ENCODE data around the gene SLC22A5. TPM values are rescaled to one million over a fixed set of nuclear protein-coding genes. Genes with fewer than 3 reads are reported as not detected.

Gene SLC22A5
- total RNA-seq, 3 donors from 2014 or later (not counting 1 experiment from before 2014, with no cell fraction given): 1.6 to 5.0 (median 3.9) TPM

DNA sequence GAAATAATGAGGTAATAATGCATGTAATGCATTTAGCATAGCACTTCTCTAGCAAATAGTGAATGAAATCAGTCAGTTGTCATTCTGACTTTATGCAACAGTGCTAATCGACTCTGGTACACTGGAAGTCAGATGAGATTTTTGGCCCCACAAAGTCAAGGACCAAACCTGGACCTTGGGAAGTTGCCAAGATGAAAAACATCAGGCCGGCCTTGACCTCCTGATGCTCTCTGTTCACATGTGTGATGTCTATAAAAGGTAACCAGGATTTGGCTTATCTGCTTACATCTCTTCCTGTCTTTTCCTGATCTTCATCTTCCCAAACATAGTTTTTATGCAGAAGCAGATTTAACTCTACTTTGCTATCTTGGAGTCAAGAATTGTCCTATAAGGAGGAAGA lies 39.5 kb downstream of the SLC22A5 start:
- H3K27ac ChIP-seq (ENCODE audit: low read length): peak overlapping the region; percentile 100
- peak overlapping the region; percentile 98 for H3K4me3 Mint-ChIP-seq
- ATAC-seq (no peak), DNase-seq (no peak)
- WGBS (ENCODE audit: insufficient coverage): 69% methylated on average over 2 of the region's 2 CpGs
- peaks cover 62 to 65% of the 10 kb centered on the region in 2 donors for H3K4me1 Mint-ChIP-seq
- no peaks in the 10 kb centered on the region for H3K9me3 Mint-ChIP-seq
- no peaks in the 10 kb centered on the region for H3K27me3 ChIP-seq (ENCODE audit: control insufficient read depth, insufficient read depth, low read length)
- no peak for TF ChIP-seq CTCF (IDR thresholded peaks at IDR 0.05)
- no peaks in the 10 kb centered on the region for H3K27me3 Mint-ChIP-seq (ENCODE audit: low read depth in 2 of 2)
- no peaks in the 10 kb centered on the region for H3K36me3 ChIP-seq (ENCODE audit: control insufficient read depth, insufficient read depth, low read length)
- intact Hi-C loops (cut with micrococcal nuclease): no loop called here
- H3K4me1 ChIP-seq (ENCODE audit: control insufficient read depth, insufficient read depth, low read length): peaks cover 38% of the 10 kb centered on the region
- H3K27ac Mint-ChIP-seq: peak overlapping the region; percentile 99 to 100
- H3K9me3 ChIP-seq (ENCODE audit: control insufficient read depth, insufficient read depth, low read length): no peaks in the 10 kb centered on the region
- H3K36me3 Mint-ChIP-seq: peaks cover 8% of the 10 kb centered on the region
- H3K4me3 ChIP-seq (ENCODE audit: low read length): no peak overlapping the region

- H3K27ac ChIP-seq (ENCODE audit: low read length): peak overlapping the region; percentile 100
- WGBS (ENCODE audit: insufficient coverage): under 1% methylated on average over 90 of the region's 90 CpGs
- H3K27ac Mint-ChIP-seq: peak overlapping the region; percentile 99 to 100
- H3K4me3 Mint-ChIP-seq: peak overlapping the region; percentile 98
- peak overlapping the region; percentile 97 for H3K4me3 ChIP-seq (ENCODE audit: low read length)
- H3K9me3 ChIP-seq (ENCODE audit: control insufficient read depth, insufficient read depth, low read length): no peaks in the 10 kb centered on the region
- H3K4me1 Mint-ChIP-seq: peaks cover 79 to 82% of the 10 kb centered on the region in 2 donors
- DNase-seq (peak; percentile 85 to 93), ATAC-seq (peak; percentile 70 to 86 (median 85))
- no peaks in the 10 kb centered on the region for H3K9me3 Mint-ChIP-seq
- peaks cover 2% of the 10 kb centered on the region for H3K36me3 ChIP-seq (ENCODE audit: control insufficient read depth, insufficient read depth, low read length)
- H3K27me3 Mint-ChIP-seq (ENCODE audit: low read depth in 2 of 2): no peaks in the 10 kb centered on the region
- H3K36me3 Mint-ChIP-seq: peaks cover 8% of the 10 kb centered on the region
- no peaks in the 10 kb centered on the region for H3K27me3 ChIP-seq (ENCODE audit: control insufficient read depth, insufficient read depth, low read length)
- H3K4me1 ChIP-seq (ENCODE audit: control insufficient read depth, insufficient read depth, low read length): peaks cover 46% of the 10 kb centered on the region
- TF ChIP-seq CTCF (IDR thresholded peaks at IDR 0.05): peak; percentile 68
- intact Hi-C loops (cut with micrococcal nuclease): loop anchor here (1.0 to 2.0 kb wide), 2 partner anchors 9 to 16 kb away; no protein-coding TSS in a partner anchor
Measured at GRCh38 chr5:132410451-132411303, 41.2 kb downstream of the SLC22A5 start.

- DNase-seq (peak in 1 of 2 donors; percentile 53), ATAC-seq (peak in 2 of 3 donors; percentile 11 to 29)
- H3K4me3 Mint-ChIP-seq: peak overlapping the region; percentile 98
- H3K9me3 ChIP-seq (ENCODE audit: control insufficient read depth, insufficient read depth, low read length): no peaks in the 10 kb centered on the region
- peak overlapping the region; percentile 99 to 100 for H3K27ac Mint-ChIP-seq
- H3K36me3 Mint-ChIP-seq: peaks cover 8% of the 10 kb centered on the region
- no peaks in the 10 kb centered on the region for H3K27me3 Mint-ChIP-seq (ENCODE audit: low read depth in 2 of 2)
- 2% methylated on average over 8 of the region's 9 CpGs for WGBS (ENCODE audit: insufficient coverage)
- peak overlapping the region; percentile 100 for H3K27ac ChIP-seq (ENCODE audit: low read length)
- peaks cover 86 to 88% of the 10 kb centered on the region in 2 donors for H3K4me1 Mint-ChIP-seq
- H3K27me3 ChIP-seq (ENCODE audit: control insufficient read depth, insufficient read depth, low read length): no peaks in the 10 kb centered on the region
- intact Hi-C loops (cut with micrococcal nuclease): loop anchor here (1.0 to 2.0 kb wide), 2 partner anchors 8 to 15 kb away; no protein-coding TSS in a partner anchor
- peak overlapping the region; percentile 97 for H3K4me3 ChIP-seq (ENCODE audit: low read length)
- H3K4me1 ChIP-seq (ENCODE audit: control insufficient read depth, insufficient read depth, low read length): peaks cover 51% of the 10 kb centered on the region
- H3K36me3 ChIP-seq (ENCODE audit: control insufficient read depth, insufficient read depth, low read length): peaks cover 6% of the 10 kb centered on the region
- TF ChIP-seq CTCF (IDR thresholded peaks at IDR 0.05): no peak
- no peaks in the 10 kb centered on the region for H3K9me3 Mint-ChIP-seq
Measured at GRCh38 chr5:132411304-132412013, 41.9 kb downstream of the SLC22A5 start.
